ENCODE results near the gene RPP25L.

The RPP25L gene

DNA sequence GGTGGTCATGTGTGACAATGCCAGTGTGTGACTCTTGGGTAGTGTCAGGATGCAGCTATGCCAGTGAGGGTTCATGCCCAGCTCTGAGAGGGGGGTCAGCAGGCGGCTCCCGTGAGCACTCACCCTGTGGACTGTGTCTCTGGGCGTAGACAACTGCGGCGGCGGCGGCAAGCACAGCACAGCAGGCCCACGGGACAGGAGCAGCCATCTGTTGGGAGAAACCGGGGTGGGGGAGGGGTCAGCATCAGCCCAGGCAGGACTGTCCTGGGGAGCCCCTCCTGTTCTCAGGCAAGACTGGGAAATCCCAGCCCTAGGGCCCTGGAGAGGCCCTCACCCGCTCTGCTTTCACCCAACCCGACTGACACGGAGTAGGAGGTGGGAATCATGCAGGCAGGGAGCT lies 43.1 kb downstream of the RPP25L start:
- no peak for DNase-seq (ENCODE audit: low read depth)

DNA sequence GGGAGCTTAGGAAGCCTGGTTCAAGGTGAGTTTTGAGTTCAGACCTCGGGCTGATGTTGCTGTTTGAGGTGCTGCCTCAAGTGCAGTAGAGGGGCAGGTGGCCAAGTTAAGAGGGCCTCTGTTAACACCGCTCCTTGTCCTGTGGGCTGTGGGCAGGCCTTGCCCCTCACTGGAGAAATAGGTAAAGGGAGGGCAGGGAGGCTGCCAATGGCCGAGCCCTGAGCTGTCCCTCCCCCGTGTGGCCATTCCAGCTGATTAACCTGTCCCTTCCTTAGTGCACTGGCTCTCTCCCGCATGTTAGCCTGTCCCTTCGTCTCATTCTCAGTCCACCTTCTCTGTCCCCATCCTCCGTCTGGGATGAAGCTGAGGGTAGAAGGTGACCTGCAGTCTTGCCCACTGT lies 43.8 kb downstream of the RPP25L start:
- DNase-seq (ENCODE audit: low read depth), result no peak

DNA sequence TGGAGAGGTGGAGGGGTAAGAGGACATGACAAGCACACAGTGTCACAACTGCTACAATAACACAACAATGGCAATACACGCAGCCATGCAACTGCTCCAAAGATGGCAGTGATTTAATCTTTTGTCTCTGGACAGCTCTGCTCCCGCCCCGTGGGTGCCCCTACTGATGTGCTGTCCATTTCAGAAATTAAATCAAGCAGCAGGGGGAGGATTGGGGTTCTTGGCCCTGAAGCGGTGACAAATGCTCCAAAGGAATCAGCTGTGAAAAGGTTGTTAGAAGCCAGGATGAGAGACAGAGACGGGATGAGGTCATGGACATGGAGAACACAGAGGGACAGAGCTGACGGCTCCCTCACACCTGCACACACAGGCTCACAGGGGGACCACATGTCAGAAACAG lies 44.9 kb downstream of the RPP25L start:
- no peak for DNase-seq (ENCODE audit: low read depth)

DNA sequence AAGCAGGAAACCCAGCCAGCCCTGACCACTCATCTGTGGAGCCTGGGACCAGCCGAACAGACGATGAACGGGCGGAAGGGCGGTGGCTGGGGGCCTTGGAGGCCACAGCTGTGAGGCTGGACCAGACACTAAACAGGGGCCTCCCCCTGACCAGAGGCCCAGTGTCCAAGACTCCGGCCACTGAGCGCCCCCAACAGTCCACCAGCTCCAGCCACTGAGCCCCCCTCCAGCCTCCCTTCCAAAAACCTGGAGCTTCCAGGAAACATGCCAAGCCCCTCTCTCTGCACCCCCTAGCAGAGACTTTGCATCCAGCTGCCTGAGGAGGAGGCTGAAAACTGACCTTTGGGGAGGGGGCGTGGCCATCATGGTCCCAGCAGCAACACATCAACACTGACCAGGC lies 45.6 kb downstream of the RPP25L start:
- DNase-seq (ENCODE audit: low read depth), result no peak

DNA sequence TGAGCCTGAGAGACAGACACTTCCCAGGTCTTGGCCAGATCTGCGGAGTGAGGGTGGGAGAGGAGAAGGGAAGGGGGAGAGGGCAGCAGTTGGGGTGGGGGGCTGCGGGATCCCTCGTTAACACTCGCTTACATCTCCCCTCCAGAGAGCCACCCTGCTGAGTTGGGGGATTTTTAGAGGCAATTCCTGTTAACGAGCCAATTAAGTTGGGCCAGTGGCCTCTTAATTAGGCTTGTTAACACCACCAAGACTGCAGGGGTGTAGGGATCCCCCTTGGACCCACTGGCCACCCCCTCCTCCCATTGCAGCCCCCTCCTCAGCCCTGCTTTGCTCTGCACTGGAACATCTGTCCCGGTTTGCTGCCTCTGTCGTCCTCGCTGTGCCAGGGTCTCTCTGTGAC lies 46.0 kb downstream of the RPP25L start:
- DNase-seq (ENCODE audit: low read depth), result no peak

DNA sequence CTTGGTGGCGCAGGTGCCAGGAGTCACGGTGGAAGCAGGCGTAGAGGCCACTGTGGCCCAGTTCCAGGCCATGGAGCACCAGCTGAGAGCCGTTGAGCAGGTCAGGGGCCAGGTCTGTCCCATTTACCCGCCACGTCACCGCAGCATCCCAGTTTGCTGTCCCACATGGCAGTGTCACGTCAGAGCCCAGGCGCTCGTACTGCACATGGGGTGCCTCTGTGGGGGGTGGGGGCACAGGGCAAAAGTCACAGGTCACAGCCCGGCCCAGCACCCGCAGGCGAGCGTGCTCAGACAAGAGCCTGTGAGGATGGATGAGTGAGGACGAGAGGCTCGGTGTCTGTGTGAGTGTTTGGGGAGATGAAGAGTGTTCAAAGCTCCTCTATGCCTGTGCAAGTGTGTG lies 47.3 kb downstream of the RPP25L start:
- no peak for DNase-seq (ENCODE audit: low read depth)

DNA sequence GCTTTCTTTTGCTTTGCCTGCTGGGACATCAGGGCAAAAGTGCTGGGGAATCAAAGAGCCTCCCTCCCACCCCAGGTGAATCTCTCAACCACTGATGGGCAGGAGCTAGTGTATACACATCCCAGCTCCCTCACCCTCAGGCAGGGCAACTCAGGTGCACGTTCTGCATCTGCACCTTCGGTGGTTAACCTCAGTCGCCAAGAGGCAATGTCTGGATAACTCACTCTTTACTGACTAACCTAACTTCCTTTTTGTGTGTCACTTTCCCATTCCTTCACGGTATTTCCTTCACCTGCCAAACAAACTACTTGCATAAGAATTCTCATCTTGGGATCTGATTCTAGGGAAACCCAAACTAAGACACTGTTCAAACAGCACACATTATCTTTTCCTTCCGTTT lies 48.6 kb downstream of the RPP25L start:
- DNase-seq (ENCODE audit: low read depth), result no peak

DNA sequence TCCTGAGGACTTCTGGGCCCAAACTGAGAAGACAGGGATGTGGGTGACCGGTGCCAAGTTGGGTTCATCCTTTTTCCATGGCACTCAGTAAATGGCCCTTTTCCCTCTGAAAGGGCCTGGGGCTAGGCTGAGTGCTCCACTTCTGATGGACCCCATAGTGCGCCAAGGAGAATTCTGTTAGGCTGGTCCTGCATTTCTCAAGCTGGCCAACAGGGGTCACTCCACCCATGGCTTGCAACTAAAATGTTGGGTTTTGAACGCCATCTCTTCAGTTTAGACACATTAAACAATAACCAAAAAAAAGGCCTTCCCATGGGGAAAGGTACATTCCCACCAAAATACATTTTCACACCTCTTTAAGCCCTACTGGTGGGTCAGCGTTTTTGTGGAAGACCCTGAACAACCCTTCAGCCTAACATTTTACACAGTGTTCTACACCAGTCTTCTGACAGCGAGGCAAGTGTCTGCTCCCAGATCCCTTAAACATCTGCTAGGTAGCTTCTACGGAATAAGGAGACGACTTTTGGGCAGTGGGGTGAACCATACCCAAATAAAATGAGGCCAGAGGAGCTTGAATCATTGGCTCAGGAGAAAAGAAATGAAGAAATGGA lies 49.7 kb downstream of the RPP25L start:
- no peak for DNase-seq (ENCODE audit: low read depth)

DNA sequence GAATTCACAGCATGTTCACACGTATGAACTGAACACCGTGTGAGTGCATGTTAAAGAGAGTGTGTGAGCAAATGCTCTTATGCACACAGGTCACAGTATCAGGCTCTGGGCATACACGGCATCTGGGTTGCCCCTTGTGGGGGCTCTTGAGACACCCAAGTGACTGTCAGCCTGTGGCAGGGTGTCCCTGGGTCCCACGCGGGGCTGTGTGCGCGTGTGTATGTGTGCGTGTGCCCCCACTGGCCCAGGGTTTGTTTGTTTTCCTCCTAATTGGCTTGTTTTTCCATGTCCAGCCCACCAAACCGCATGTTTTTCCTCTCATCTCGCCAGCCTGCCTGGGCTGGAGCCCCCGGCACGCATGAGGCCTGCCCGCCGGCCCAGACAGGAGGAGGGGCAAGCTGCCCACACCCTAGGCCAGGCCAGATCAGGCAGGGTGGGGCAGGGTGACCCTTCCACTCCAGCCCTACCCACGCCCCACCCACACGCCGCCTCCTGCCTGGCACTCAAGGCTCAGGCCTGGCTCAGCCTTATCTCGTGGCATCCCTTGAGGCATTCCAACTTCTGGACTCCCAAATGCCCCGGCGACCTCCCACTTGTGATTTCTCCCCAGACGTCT lies 51.2 kb downstream of the RPP25L start:
- DNase-seq (ENCODE audit: low read depth), result no peak
